Stimulated activated effector memory CD8-positive, alpha-beta T cell treated with anti-CD3 and anti-CD28 coated beads, Interleukin-12 subunit alpha, Interleukin-12 subunit beta, amount 100 ng/mL, for 72 hours (primary cell): ENCODE results near the gene CMIP.

Experiments
- ATAC-seq: fragments of 150-1000 bp; cut with Tn5 transposase; 2 replicates; pipeline ENCODE4 v1.10.0; 2021
- DNase-seq, 2 donors: peaks; one replicate each; pipeline ENCODE4 v3.0.0; 2021 to 2022; ENCODE audit warnings: low spot score in 2 of 2
- H3K27ac Mint-ChIP-seq: one replicate; pipeline ENCODE4 v1.8.0; 2022; ENCODE audit warnings: mild to moderate bottlenecking, mixed read lengths
- H3K36me3 Mint-ChIP-seq: one replicate; pipeline ENCODE4 v1.8.0; 2022; ENCODE audit warnings: mild to moderate bottlenecking, mixed read lengths
- H3K4me1 Mint-ChIP-seq: one replicate; pipeline ENCODE4 v1.8.0; 2022; ENCODE audit warnings: mixed read lengths
- H3K4me3 Mint-ChIP-seq: one replicate; pipeline ENCODE4 v1.8.0; 2022; ENCODE audit warnings: mild to moderate bottlenecking, mixed read lengths
- H3K9me3 Mint-ChIP-seq: one replicate; pipeline ENCODE4 v1.8.0; 2022; ENCODE audit warnings: mixed read lengths

Gene CMIP

DNA sequence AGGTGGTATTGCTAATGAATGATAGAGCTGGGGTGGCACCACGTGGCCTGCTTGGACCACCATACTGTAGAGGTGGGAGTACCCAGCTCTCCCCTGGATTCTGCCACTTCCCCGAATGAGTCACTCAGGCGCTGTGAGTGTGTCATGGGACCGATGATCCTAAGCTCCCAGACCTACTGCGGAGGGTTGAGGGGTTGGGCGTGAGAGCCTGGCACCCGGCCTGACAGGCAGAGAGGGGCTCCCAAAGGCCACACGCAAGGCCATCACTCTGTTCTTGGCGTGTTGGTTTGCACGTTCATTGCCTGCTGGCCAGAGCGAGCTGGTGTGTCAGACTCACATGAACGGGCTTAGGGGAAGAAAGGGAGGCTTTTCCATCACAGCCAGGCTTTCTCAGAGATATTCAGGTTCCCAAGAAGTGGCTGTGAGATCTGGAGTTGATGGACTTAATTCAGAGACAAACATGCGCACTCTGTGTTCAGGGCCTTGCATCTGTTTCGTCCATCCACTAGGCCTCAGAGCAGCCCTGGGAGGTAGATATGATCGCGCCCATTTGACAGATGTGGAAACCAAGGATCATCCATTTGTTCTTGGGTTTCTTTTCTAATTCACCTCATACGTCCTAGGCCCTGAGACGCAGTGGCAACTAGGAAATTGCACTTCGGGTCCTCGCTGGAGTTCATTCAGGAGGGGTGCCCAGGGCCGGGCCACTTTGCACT, 41.4 kb downstream of the CMIP start:
- H3K9me3 Mint-ChIP-seq = no peaks in the 10 kb centered on the region
- H3K36me3 Mint-ChIP-seq = no peaks in the 10 kb centered on the region
- DNase-seq (no peak), ATAC-seq (no peak)
- H3K4me1 Mint-ChIP-seq = peaks cover 54% of the 10 kb centered on the region
- no peak overlapping the region for H3K4me3 Mint-ChIP-seq
- H3K27ac Mint-ChIP-seq = no peak overlapping the region

DNA sequence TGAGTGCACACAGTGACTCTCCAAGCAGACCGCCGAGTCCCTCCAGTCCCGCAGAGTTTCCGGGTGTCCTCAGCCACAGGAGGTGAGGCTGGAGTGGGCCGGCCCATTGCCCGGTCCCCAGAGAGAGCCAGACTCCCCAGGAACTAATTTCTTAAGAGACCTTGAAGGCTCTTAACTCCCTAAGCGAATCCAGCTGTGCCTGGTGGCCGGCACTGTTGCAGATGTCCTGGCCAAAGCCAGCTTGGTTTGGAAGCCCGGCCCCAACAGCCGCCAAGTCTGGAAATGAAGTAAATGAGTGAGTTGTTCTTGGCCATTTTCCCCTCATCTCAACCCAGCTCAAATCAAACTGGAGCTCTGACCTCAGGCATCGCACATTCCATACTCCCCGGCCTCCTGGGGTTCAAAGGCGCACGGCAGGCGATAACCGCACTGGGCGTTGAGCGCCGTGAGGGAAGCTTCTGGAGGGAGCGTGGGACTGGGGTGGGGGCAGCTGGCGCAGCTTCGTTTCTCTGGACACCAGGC, 42.0 kb downstream of the CMIP start:
- no peak overlapping the region for H3K4me3 Mint-ChIP-seq
- H3K36me3 Mint-ChIP-seq = no peaks in the 10 kb centered on the region
- no peak for DNase-seq
- H3K4me1 Mint-ChIP-seq = peaks cover 50% of the 10 kb centered on the region
- no peak for ATAC-seq
- H3K9me3 Mint-ChIP-seq = no peaks in the 10 kb centered on the region
- H3K27ac Mint-ChIP-seq = no peak overlapping the region

DNA sequence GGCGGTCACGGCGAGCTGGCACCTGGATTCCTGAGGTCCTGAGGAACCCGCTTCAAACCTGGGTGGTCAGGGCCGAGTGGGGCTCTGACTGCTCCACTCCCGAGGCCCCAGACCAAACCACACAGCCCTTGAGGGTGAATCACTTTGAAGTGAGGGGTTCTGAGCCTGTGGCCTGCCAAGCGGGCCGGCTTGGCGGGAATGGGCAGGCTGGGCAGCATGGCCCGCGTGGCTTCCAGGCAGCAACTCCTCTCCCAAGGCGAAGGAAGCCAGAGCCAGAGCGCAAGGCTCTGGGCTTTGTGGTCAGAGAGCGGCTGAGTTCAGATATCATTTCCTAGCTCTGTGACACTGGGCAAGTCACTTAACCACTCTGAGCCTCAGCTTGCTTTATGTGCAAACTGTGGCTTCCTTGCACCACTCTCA, 42.7 kb downstream of the CMIP start:
- no peak overlapping the region for H3K4me3 Mint-ChIP-seq
- peaks cover 4% of the 10 kb centered on the region for H3K36me3 Mint-ChIP-seq
- peak; percentile 36 for ATAC-seq
- H3K27ac Mint-ChIP-seq = no peak overlapping the region
- no peaks in the 10 kb centered on the region for H3K9me3 Mint-ChIP-seq
- DNase-seq = no peak
- H3K4me1 Mint-ChIP-seq = peaks cover 50% of the 10 kb centered on the region

DNA sequence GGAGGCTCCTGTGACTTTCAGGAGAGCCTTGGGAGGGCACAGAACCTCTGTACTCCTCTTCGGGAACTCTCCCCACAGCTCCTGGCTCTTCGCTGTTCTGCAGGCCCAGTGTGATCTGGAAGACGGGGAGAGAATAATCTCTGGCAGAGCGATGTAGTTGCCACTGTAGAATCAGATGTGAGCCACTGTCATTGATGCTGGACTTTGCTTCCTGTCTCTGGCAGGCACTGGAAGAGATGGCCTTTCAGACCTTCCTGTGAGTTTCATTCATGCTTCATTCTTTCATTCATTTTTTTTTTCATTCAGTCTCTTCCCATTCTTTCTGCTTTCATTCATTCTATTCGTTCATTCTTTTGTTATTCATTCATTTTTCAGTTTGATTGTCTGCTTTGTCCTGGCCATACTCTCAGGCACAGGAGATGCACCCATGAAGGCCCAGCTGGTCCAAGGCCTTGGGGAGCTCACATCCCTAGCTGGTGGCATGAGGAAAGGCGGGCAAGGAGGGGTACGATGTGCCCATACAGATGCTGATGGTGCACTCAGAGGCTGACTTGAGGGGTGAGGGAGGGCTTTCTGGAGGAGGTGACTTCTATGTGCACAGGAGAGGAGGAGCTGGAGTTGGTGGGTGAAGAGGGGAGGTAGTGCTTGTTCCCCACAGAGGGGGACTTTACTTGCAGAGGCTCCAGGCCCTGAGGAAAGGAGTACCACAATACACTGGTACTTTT, 44.2 kb downstream of the CMIP start:
- H3K27ac Mint-ChIP-seq = peak overlapping the region; percentile 7
- H3K36me3 Mint-ChIP-seq = peaks cover 5% of the 10 kb centered on the region
- DNase-seq (no peak), ATAC-seq (no peak)
- peaks cover 49% of the 10 kb centered on the region for H3K4me1 Mint-ChIP-seq
- no peaks in the 10 kb centered on the region for H3K9me3 Mint-ChIP-seq
- H3K4me3 Mint-ChIP-seq = no peak overlapping the region

DNA sequence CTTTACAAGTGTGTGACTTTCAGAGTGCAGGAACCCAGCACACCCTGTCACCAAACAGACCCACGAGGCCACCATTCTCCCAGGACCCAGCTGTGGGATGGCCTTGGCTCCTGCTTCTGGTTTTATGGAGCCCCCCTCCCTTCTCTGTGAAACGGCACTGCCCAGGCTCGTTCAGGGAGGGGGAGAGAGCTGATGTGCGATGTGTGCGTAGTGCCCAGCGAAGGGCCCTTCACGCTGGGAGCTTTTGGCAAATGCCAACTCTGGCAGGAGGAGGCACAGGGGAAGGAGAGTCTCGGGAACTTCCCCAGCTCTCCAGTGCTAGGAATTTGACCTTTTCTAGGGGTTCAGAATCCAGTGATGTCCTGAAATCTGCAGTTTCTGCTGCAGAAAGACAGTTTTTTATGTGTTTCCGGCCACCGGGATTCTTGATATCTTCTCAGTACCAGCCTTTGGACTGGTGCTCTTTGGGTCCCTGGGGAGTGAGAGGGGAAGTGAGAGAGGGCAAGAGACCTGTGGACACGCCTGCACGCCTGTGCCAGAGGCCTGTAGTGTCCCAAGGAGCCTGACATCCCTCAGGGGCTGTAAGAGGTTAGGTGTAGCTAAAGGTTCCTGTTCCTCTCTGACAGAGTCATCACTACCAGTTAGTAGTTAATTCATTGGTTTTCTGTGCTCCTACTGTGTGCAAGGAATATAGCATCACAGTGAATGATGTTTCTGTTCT, 45.1 kb downstream of the CMIP start:
- DNase-seq (no peak), ATAC-seq (no peak)
- peaks cover 5% of the 10 kb centered on the region for H3K36me3 Mint-ChIP-seq
- no peak overlapping the region for H3K4me3 Mint-ChIP-seq
- peaks cover 50% of the 10 kb centered on the region for H3K4me1 Mint-ChIP-seq
- H3K27ac Mint-ChIP-seq = peak overlapping the region; percentile 84
- no peaks in the 10 kb centered on the region for H3K9me3 Mint-ChIP-seq

DNA sequence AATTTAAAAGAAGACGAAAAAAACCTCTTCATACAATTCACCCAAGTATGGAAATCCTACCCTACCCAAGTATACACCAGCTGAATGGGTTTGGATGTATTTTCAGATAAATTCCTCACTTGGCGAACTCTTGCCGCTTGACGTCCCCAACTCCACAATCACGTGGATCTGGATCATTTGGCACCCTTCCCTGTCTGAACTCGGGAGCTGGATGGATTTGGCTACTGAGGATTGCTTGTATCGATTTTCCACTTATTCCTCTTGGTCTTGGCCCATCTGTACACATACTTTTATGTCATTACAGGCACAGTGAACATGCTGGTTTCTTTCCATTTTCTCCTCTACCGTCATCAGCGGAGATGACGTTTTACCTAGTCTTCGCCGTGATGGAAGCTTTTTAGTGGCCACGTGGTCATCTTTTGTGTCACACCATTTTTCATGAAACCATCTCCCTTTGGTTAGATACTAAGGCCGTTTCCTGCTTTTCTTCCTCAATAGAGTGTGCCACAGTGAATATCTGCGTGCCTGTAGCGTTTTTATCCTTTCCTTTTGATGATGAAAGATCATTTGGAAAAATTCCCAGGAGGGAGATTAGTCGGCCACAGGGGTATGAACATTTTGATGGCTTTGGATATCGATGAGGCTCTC, 47.1 kb downstream of the CMIP start:
- Mint-ChIP-seq H3K4me1 (peaks cover 62% of the 10 kb centered on the region), H3K27ac (no peak overlapping the region), H3K36me3 (peaks cover 5% of the 10 kb centered on the region), H3K4me3 (no peak overlapping the region), H3K9me3 (no peaks in the 10 kb centered on the region)
- ATAC-seq (no peak), DNase-seq (no peak)

DNA sequence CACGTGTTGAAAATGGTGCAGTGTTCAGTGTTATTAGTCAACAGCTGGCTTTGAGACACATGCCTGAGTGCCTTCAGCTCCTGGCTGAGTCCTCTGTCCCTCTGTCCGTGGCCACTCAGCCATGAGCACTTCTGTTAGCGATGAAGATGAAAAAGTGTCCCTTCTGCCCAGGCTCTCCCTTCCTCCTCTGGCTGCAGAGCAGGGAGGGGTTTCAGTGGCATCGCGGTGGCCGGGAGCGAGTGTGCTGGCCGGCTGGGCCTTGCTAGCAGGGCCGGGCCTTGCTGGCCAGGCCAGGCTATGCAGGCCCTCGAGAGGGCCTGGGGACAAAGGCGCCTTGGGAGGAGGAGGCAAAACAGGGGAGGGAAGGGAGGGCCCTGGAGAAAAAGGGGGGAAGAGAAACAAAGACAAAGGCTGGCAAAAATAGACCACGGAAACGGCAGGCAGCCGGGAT, 47.7 kb downstream of the CMIP start:
- Mint-ChIP-seq H3K4me1 (peaks cover 62% of the 10 kb centered on the region), H3K27ac (no peak overlapping the region), H3K9me3 (no peaks in the 10 kb centered on the region), H3K4me3 (no peak overlapping the region), H3K36me3 (peaks cover 5% of the 10 kb centered on the region)
- ATAC-seq (no peak), DNase-seq (no peak)

DNA sequence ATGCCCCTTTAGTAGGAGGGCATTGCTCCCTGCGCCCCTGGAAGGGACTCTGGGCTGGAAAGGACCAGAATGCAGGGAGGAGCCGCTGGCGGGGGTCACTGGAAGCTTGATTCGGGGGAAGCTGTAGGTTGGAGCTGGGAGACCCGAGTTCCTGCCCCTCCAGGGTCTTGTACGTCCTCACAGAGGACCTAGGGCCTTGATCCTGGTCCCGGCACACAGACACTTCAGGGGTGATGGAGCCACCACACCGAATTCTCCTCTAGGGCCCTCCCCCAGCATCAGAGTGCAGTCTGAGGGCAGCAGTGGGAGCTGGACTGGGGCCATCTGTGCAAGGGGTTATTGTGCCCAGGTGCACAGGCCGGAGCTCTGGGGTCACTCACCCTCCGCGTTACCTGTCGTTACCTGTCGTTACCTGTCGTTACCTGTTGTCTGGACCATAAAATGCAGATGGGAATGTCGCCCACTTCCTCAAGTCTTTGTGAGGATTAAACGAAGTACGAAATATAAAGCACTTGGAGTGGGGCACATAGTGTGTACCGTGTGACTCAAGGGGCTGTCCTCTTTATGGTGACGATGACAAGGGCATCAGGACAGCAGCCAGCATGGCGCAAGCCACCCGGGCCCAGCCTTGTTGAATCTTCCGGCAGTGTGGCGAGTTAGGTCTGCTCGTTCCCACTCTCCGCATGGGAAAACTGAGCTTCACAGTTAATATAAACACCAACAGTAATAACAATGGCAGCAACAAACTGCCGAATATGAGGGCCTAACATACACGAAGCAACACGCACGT, 48.6 kb downstream of the CMIP start:
- ATAC-seq (no peak), DNase-seq (no peak)
- H3K36me3 Mint-ChIP-seq = peaks cover 5% of the 10 kb centered on the region
- no peak overlapping the region for H3K4me3 Mint-ChIP-seq
- peak overlapping the region; percentile 32 for H3K27ac Mint-ChIP-seq
- H3K9me3 Mint-ChIP-seq = no peaks in the 10 kb centered on the region
- H3K4me1 Mint-ChIP-seq = peaks cover 67% of the 10 kb centered on the region

DNA sequence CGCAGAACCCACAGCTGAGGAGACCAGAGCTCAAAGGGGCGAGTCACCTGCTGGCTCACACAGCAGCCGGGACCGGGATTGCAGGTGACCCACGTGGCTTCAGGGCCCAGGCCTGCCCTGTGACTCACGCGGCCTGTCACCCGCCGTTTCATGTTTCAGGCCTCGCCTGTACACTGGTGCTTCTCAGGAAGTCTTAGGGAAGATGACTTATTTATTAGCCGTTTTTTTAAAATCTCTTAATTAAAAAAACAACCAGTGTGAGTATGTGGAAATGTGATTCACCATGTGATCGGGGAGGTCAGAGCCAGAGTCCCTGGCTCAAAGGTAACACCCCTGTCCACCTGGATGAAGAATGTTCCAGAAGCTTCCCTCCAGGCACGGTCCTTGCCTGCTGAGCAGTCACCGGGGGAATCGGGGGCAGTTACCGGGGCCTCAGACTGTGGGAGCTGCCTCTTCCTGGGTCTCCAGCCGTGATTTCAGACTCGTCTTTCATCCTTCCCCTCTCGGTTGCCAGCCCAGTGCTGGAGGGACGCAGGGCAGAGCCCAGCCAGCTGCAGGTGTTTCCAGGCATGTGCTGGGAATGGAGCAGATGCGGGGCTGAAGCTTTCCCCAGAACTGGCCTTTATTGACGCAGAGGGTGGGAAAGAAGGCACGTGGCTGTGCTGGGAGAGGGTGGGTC, 49.3 kb downstream of the CMIP start:
- Mint-ChIP-seq H3K4me3 (no peak overlapping the region), H3K36me3 (peaks cover 5% of the 10 kb centered on the region), H3K27ac (peak overlapping the region; percentile 26), H3K9me3 (no peaks in the 10 kb centered on the region), H3K4me1 (peaks cover 67% of the 10 kb centered on the region)
- ATAC-seq (peak; percentile 91), DNase-seq (no peak)

DNA sequence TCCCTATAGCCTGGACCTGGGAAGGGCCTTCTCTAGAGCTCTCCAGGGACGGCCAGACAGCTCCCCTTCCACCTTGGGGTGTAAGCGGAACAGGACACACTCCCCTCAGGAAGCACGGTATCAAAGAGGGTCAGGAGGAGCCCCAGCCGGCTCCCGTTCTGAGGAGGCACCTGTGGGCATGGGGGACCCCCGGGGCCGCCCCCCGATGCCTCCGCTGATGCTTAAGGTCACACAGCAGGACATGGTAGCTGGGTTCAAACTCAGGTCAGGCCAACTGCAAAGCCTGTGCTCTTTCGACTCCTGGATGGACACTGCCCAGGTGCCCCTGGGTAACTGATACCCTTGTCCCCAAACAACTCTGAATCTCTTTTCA, 49.8 kb downstream of the CMIP start:
- Mint-ChIP-seq H3K4me3 (no peak overlapping the region), H3K4me1 (peaks cover 69% of the 10 kb centered on the region), H3K9me3 (no peaks in the 10 kb centered on the region), H3K36me3 (peaks cover 5% of the 10 kb centered on the region), H3K27ac (no peak overlapping the region)
- DNase-seq = no peak
- no peak for ATAC-seq

DNA sequence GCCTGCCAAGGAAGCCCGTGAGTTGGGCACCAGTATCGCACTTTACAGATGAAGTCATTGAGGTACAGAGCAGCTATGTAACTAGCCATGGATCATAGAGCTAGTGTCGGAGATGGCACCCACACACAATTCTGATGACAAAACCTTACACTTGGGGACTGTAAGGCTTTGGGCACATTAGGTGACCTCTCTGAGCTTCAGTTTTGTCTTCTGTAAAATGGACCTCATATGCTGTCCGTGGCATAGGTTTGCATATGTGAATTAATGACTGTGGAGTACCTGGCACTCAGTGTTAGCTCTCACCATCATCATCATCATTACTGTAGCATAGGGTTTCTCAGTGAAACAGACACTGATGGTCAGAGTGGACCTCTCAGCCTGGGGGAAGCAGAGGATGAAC, 50.3 kb downstream of the CMIP start:
- Mint-ChIP-seq H3K27ac (peak overlapping the region; percentile 56), H3K36me3 (peaks cover 5% of the 10 kb centered on the region), H3K9me3 (no peaks in the 10 kb centered on the region), H3K4me3 (no peak overlapping the region), H3K4me1 (peaks cover 70% of the 10 kb centered on the region)
- DNase-seq = no peak
- ATAC-seq = no peak

DNA sequence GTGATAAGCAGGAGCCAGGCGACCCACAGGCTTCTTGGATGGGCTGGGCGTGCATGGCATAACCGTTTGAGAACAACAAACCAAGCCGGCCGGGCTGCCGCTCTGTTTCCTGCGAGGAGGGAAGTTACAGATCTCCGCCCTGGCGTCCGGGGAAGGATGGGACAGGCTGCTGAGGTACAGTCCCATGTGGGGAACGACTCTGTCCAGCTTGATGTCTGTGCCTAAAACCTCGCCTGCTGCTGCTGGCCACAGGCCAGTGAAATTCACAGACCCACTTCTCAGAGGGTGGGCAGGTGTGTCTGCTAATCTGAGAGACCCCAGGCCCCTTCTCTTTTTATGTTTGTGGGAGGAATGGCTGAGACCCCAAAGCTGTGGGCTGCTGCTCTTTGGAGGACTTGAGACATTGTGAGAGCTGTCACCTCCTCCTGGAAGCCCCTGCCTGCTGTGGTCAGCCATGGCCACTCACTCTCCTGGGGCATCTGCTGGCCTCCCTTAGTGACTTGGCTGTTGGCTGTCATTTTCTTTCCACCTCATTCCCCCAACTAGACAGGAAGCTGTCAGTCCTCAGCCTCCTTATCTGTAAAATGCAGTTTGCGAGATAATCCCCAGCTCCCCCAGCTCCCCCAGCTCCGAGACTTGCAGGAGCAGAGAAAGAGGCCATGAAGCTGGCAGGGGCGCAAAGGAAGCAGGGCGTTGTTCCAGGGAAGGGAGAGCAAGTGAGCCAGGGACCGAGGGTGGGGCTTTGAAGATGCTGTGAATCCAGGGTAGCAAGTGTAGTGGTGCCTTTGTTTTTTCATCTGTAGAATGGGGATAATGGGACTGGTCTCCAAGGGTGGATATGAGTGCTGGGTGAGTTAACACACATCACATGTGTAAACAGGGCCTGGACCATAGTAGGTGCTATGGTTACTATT, 51.0 kb downstream of the CMIP start:
- peak overlapping the region; percentile 56 for H3K27ac Mint-ChIP-seq
- H3K36me3 Mint-ChIP-seq = peaks cover 5% of the 10 kb centered on the region
- DNase-seq (no peak), ATAC-seq (no peak)
- no peak overlapping the region for H3K4me3 Mint-ChIP-seq
- no peaks in the 10 kb centered on the region for H3K9me3 Mint-ChIP-seq
- peaks cover 70% of the 10 kb centered on the region for H3K4me1 Mint-ChIP-seq

DNA sequence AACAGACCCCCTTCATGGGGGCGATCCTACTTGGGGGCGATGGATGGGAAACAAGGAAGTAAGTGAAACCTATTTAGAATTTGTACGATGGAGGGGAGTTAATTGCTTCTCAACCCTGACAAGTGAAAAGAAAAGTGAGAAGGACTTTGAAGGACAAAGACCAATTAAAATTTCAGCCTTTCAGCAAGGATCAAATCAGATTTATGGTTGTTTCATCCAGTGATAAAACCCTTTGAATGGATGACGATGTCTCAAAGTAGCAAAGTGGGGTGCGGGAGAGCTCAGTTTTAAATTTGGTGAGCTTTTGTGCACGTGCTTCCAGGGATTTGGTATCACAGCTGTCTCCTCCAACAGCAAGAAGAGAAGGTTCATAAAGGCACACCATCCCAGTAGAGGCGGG, 51.7 kb downstream of the CMIP start:
- Mint-ChIP-seq H3K27ac (no peak overlapping the region), H3K4me3 (no peak overlapping the region), H3K4me1 (peaks cover 72% of the 10 kb centered on the region), H3K9me3 (no peaks in the 10 kb centered on the region), H3K36me3 (peaks cover 5% of the 10 kb centered on the region)
- ATAC-seq (no peak), DNase-seq (no peak)
